Glutamatergic neuron (in vitro differentiated cells): ENCODE data around the gene SLC9A3. TPM values are rescaled to one million over a fixed set of nuclear protein-coding genes. Genes with fewer than 3 reads are reported as not detected.

Experiments
- DNase-seq: peaks from one replicate; pipeline ENCODE4 v3.0.0; 2022
- H3K27ac Mint-ChIP-seq: one replicate; pipeline ENCODE4 v1.8.0; 2020; ENCODE audit warnings: mild to moderate bottlenecking, mixed read lengths, inconsistent platforms; ENCODE audit not compliant: unreplicated experiment
- H3K27me3 Mint-ChIP-seq: one replicate; pipeline ENCODE4 v1.8.0; 2020; ENCODE audit warnings: mild to moderate bottlenecking, moderate library complexity, mixed read lengths, inconsistent platforms; ENCODE audit not compliant: unreplicated experiment
- H3K36me3 Mint-ChIP-seq: one replicate; pipeline ENCODE4 v1.8.0; 2020; ENCODE audit warnings: mild to moderate bottlenecking, mixed read lengths, inconsistent platforms; ENCODE audit not compliant: unreplicated experiment
- H3K4me1 Mint-ChIP-seq: one replicate; pipeline ENCODE4 v1.8.0; 2020; ENCODE audit warnings: mild to moderate bottlenecking, low read depth, mixed read lengths, inconsistent platforms; ENCODE audit not compliant: unreplicated experiment
- H3K4me3 Mint-ChIP-seq: one replicate; pipeline ENCODE4 v1.8.0; 2020; ENCODE audit warnings: mild to moderate bottlenecking, mixed read lengths, inconsistent platforms; ENCODE audit not compliant: unreplicated experiment
- H3K9me3 Mint-ChIP-seq: one replicate; pipeline ENCODE4 v1.8.0; 2020; ENCODE audit warnings: mild to moderate bottlenecking, moderate library complexity, mixed read lengths, inconsistent platforms; ENCODE audit not compliant: unreplicated experiment
- total RNA-seq: library from RNA; stranded (reverse); fragmentation: NEBNext Ultra II Directional; extraction: Animal tissue kit (Norgen Biotek cat#: 25700); gene quantifications from one replicate; pipeline ENCODE4 v1.2.1, GENCODE V29; 2021; ENCODE audit not compliant: unreplicated experiment
- TF ChIP-seq, protein P1 (sequence below): fragments of 200-600 bp; sonication (generic); IDR thresholded peaks from one replicate; pipeline ENCODE4 v1.5.0; 2021; ENCODE audit not compliant: partially characterized antibody, unreplicated experiment

The SLC9A3 gene
- total RNA-seq, 1 donor from 2014 or later, result 1.1 TPM

DNA sequence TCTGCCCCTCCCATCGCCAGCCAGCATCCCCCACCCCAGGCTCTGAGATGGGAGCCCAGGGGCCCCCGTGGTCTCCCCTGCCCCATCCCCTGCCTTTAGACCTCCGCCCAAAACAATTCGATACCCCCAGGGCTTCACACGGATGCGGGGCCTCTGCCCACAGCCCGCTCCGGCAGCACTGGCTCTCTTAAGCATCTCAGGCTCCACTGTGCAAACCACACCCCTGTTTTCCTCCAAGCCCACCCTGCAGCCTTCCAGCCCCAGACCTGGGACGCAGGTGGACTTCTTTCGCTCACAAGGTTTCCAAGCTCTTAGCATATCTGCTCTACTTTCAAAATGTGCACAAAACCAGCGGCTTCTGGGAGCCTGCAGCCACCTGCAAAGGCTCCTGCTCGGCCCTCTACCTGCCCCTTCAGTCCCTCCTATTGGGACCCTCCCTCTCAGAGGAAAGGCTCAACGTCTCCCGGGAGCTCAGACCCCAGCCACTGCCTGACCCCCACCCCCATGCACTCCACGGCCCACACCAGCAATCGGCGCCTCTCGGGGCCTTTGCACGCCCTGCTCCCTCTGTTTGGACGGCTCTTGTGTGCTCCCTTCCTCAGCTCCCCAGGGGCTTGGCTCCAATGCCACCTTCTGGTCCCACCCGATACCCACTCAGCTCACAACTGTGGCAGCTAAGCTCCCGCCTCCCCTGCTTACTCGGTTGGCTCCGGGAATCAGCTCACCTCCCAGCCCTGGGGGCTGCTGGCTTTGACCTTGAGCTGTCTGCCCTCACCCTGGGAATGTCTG lies 918 bp upstream of the SLC9A3 start:
- no peak for DNase-seq
- peak overlapping the region; percentile 25 for H3K4me3 Mint-ChIP-seq
- H3K36me3 Mint-ChIP-seq, result no peaks in the 10 kb centered on the region
- peaks cover 2% of the 10 kb centered on the region for H3K9me3 Mint-ChIP-seq
- H3K27ac Mint-ChIP-seq, result no peak overlapping the region
- H3K4me1 Mint-ChIP-seq, result no peaks in the 10 kb centered on the region
- peaks cover 21% of the 10 kb centered on the region for H3K27me3 Mint-ChIP-seq
- TF ChIP-seq, protein P1, sequence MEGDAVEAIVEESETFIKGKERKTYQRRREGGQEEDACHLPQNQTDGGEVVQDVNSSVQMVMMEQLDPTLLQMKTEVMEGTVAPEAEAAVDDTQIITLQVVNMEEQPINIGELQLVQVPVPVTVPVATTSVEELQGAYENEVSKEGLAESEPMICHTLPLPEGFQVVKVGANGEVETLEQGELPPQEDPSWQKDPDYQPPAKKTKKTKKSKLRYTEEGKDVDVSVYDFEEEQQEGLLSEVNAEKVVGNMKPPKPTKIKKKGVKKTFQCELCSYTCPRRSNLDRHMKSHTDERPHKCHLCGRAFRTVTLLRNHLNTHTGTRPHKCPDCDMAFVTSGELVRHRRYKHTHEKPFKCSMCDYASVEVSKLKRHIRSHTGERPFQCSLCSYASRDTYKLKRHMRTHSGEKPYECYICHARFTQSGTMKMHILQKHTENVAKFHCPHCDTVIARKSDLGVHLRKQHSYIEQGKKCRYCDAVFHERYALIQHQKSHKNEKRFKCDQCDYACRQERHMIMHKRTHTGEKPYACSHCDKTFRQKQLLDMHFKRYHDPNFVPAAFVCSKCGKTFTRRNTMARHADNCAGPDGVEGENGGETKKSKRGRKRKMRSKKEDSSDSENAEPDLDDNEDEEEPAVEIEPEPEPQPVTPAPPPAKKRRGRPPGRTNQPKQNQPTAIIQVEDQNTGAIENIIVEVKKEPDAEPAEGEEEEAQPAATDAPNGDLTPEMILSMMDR, result no peak

DNA sequence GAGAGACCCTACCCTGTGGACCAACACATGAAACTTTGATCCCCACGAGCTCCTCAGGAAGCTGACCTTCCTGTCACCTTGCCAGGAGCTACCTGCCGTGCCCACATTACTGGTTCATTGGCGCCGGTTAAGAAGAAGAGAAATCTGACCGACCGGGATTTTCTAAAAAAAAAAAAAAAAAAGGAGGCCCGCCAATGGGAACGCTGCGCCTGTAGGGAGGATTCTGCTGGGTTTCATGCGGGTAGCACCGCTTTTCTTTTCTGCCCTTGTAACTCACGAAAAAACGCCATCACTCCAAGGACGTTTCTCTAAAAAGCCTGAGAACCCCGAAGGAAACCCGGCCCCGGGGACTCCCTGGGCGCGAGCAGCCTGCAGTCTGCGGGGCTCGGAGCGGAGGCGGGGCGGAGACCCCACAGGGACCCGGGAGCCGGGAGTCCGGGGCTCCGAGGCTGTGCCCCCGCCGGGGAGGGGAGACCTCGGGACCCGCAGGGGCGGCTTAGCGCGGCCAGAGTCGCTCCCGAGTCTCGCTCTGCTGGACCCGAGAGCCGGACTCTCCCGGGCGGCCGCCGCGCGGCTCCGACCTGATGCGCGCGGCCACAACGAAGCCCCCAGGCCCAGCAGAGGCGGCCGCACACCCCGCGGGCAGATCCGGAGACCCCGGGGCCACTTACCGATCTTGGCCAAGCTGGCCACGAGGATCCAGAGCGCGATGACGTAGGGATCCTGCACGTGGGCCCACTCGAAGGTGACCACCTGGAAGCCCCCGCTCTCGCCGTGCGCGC lies 617 bp downstream of the SLC9A3 start:
- peaks cover 19% of the 10 kb centered on the region for H3K27me3 Mint-ChIP-seq
- H3K4me1 Mint-ChIP-seq, result no peaks in the 10 kb centered on the region
- peaks cover 2% of the 10 kb centered on the region for H3K9me3 Mint-ChIP-seq
- no peaks in the 10 kb centered on the region for H3K36me3 Mint-ChIP-seq
- TF ChIP-seq, protein P1, result no peak
- peak overlapping the region; percentile 63 for H3K4me3 Mint-ChIP-seq
- H3K27ac Mint-ChIP-seq, result no peak overlapping the region
- peak; percentile 39 for DNase-seq

GRCh38 chr5:522899-523440 lies 1.3 kb downstream of the SLC9A3 start:
- H3K9me3 Mint-ChIP-seq, result peaks cover 2% of the 10 kb centered on the region
- peaks cover 19% of the 10 kb centered on the region for H3K27me3 Mint-ChIP-seq
- no peak for DNase-seq
- H3K4me1 Mint-ChIP-seq, result no peaks in the 10 kb centered on the region
- H3K27ac Mint-ChIP-seq, result no peak overlapping the region
- H3K36me3 Mint-ChIP-seq, result no peaks in the 10 kb centered on the region
- TF ChIP-seq, protein P1, result no peak
- peak overlapping the region; percentile 63 for H3K4me3 Mint-ChIP-seq

DNA sequence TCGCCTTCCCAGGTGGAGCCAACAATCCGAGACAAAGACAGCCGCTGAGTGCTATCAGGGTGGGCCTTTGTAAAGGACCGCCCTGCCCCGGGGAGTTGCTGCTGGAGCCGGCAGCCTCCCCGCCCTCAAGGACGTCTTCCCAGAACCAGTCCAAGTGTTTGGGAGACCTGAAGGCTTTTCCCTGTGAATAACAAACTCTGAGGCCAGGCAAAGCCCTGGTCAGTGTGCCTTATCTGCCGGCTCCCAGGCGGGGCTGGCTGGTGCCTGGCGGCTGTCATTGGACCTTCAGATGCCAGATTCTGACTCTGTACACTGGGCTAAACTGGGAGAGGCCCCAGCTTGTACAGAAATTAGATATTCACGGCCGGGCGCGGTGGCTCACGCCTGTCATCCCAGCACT lies 2.1 kb downstream of the SLC9A3 start:
- TF ChIP-seq, protein P1, result no peak
- no peak overlapping the region for H3K4me3 Mint-ChIP-seq
- peaks cover 3% of the 10 kb centered on the region for H3K36me3 Mint-ChIP-seq
- no peak overlapping the region for H3K27ac Mint-ChIP-seq
- H3K27me3 Mint-ChIP-seq, result peaks cover 24% of the 10 kb centered on the region
- no peaks in the 10 kb centered on the region for H3K4me1 Mint-ChIP-seq
- peaks cover 2% of the 10 kb centered on the region for H3K9me3 Mint-ChIP-seq
- DNase-seq, result no peak
